Tongue (tissue), 2 donors: ENCODE data around the gene SSTR5. TPM values are rescaled to one million over a fixed set of nuclear protein-coding genes. Genes with fewer than 3 reads are reported as not detected.

Experiments used
- DNase-seq: peaks from one replicate; pipeline ENCODE4 v3.0.0-alpha.2; 2015
- total RNA-seq: library from RNA; depleted of rRNA; stranded (reverse); fragments of >200 nt; gene quantifications from one replicate; pipeline ENCODE4 v1.2.3, GENCODE V29; 2014

Gene SSTR5
- total RNA-seq, 1 donor from 2014 or later: 0.72 TPM

DNA sequence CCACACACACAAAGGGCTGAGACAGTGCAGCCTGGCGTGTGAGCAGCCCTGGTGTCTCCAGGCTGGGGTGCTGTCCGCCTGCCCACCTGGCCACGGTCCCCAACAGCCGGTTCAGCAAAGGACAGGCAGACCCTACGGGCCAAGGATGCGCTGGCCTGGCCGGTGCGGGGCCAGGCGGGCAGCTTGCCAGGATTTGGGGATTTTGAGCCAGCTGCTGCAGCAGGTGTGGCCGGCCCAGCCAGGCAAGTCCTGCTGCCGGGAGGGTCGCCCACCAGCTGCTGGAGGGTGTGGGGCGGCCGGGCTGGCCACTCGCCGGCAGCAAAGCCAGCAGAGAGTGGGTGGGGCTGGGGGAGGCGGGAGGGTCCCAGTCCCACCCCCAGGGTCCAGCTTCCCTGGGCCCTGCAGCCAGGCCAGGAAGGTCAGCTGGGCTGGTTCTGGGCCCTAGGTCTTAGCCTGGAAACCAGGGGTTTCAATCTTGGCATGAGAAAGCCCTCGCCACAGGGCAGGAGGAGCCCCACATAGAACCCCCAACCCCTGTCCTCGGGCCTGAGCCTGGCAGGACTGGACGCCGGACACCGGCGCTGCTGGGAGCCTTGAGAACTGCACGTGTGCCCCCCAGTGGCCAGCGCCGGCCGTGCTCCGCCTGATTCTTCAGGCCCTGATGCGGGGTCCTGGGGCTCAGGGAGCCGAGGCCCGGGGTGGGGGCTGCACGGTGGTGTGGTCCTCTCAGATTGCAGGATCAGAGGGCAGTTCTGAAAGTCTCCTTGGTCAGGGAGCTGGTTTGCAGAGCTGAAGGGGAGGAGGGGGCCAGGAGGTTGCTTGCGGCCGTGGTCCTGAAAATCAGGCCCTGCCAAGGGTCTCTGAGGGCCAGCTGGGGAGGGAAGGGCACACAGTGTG, 17.6 kb upstream of the SSTR5 start:
- peak; percentile 90 for DNase-seq

GRCh38 chr16:1055557-1055924, 17.0 kb upstream of the SSTR5 start:
- no peak for DNase-seq

DNA sequence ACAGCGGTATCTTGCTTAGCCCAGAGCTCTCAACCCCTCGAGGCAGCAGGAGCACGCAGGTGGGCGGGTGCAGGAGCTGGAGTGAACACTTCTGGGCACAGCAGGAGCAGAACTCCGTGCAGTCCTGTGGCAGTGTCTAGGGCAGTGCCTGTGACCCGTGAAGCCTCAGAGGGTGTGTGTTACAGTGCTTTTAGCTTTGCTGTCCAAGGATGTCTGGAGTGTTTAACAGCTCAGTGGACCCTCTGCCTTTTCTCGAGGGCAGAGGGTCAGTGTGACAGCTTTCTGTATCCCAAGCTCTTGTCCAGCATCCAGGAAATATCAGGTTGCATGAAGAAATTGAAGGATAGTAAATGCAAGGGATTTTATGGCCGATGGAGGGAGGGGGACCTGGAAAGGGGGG, 16.4 kb upstream of the SSTR5 start:
- no peak for DNase-seq

DNA sequence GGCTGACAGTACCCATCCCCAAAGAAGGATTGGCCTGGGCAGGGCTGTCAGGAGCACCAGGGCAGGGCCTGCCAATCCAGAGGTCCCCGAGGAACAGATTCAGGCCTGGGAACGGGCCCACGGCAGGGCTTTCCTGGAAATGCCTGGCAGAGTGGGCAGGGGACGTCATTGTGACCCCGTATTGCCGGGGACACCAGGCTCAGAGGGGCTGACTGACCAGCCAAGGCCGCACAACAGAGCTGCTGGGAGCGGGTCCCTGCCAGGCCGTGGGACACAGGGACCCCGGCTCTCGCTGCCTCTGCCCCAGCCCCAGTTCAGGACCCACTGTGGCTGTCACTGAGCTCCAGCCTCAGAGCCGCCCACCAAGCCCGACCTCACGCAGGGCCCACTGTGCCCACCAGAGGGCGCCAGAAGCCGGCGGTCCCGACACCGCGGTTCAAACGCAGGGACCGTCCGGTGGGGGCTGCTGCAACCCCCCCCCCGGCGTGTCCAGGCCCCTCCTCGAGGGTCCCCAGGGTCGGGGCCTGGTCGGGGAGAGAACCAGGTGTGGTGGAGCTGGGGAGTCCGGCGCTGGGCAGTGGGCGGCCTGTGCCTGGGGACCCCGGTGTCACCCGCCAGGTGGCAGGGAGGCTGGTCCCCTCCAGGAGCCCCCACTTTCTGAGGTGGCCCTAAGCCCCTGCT, 15.2 kb upstream of the SSTR5 start:
- peak; percentile 41 for DNase-seq

- no peak for DNase-seq
Observed at GRCh38 chr16:1058216-1058615, 14.3 kb upstream of the SSTR5 start.

DNA sequence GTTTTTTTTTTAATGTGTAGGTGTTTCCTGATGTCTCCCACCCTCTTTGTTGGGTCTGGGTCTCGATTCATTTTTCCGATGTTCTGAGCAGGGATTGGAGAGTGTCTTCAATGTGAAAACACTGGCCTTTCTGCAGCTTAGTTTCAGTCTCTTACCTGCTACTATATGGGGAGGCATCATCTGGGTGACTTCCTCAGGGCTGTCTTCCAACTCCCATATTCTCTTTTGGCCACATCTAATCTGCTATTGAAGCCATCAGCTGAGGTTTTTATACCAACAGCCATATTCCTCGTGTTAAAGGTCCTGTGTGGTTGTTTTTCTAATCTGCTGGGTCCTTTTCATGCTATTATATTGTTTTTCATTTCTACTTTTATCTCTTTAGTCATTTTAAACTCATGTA, 13.2 kb upstream of the SSTR5 start:
- no peak for DNase-seq

- DNase-seq: no peak
Observed at GRCh38 chr16:1060416-1061340, 11.9 kb upstream of the SSTR5 start.

DNA sequence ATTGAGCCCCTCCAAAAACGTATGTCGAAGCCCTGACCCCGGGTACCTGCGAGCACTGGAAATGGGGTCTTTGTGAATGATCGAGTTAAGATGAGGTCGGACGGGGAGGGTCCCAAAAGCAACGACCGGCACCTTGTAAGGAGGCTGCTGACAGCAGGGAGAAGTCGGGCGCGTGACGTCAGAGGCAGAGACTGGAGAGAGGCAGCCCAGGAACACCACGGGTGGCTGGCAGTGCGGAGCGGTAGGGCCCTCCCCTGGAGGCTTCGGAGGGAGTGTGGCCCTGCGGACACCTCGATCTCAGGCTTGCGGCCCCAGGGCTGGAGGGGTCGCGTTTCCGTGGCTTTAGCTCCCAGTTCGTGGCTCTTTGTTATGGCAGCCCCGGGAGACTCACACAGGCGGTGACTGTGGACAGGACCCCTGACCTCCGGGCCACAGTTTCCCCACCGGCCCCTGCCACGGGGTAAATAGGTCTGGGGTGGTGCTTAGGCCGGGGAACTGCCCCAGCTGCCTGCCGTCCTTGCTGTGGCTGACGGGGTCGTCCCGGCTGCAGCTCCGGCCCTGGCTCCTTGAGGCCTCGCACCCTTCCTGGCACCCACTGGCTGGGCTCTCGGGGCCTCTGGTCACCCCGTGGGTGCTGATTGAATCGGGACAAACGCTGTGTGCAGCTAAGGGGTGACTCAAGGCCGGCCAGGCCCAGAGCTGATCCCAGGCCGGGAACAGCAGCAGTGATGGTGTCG, 10.6 kb upstream of the SSTR5 start:
- DNase-seq: no peak

DNA sequence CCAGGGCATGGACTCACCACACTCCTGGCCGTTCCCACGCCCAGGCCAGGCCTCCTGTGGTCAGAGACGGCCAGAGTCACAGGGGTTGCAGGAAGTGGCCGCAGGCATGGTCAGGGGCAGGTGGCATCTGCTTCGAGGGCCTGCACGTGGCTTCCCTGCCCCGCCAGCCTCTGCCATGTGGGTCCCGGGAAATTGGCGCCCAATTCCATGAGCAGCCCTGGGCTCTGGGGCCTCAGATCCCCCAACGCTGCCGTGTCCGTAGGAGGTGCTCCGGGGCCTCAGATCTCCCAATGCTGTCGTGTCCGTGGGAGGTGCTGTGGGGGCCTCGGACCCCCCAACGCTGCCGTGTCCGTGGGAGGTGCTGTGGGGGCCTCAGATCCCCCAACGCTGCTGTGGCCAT, 9.7 kb upstream of the SSTR5 start:
- no peak for DNase-seq

GRCh38 chr16:1063728-1064127, 8.8 kb upstream of the SSTR5 start:
- no peak for DNase-seq

- DNase-seq: no peak
Observed at GRCh38 chr16:1065469-1066128, 6.9 kb upstream of the SSTR5 start.

- DNase-seq: no peak
Observed at GRCh38 chr16:1066584-1067172, 5.9 kb upstream of the SSTR5 start.

DNA sequence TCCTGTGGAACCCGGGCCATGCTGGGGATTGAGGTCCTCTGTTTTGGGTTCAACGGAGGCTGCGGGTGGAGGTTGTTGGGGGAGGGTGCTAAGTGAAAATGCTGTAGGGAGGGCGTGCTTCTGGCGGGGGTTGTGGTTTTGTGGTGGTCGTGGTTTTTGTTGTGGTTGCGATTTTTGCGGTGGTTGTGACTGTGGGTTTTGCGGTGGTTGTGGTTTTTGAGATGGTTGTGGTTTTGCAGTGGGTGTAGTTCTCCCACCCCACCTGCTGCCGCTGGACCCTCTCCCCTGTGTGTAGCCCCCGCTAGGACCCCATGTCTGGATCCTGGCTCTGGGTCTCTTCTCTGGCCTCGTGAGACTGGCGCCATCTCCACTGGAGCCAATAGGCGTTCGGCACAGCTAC, 4.9 kb upstream of the SSTR5 start:
- no peak for DNase-seq

DNA sequence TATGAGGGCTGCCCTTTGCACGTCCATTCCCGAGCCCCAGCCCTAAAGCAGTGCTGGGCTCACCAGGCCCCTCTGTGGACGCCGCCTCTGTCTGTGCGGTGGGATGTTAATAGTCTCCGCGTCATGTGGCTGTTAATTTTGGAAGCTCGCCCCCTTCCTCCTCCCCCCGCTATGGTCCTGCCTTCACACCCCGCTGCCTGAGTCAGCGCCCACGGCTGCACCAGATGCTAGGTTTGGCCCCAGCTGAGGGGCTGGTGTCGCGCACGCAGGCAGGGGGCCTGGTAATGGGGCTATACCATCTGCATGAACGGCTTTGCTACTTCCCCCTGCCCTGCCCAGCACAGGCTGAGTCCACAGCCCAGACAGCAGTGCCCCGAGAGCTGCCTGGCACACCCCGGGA, 4.1 kb upstream of the SSTR5 start:
- DNase-seq: no peak

DNA sequence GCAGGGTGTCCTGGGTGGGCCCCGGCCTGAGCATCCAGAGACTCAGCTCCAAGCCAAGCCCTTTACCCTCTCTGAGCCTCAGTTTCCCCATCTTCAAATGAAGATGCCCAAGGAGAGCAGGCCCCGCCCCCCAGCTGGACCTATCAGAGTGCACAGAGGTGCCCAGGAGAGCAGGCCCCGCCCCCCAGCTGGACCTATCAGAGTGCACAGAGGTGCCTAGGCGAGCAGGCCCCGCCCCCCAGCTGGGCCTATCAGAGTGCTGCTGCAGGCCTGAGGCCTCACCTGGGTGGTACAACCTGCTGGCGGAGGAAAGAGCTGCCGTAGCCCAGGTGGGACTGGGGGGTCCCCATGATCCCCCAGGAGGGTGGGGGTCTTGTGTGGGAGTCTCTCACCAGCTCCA, 3.4 kb upstream of the SSTR5 start:
- no peak for DNase-seq

DNA sequence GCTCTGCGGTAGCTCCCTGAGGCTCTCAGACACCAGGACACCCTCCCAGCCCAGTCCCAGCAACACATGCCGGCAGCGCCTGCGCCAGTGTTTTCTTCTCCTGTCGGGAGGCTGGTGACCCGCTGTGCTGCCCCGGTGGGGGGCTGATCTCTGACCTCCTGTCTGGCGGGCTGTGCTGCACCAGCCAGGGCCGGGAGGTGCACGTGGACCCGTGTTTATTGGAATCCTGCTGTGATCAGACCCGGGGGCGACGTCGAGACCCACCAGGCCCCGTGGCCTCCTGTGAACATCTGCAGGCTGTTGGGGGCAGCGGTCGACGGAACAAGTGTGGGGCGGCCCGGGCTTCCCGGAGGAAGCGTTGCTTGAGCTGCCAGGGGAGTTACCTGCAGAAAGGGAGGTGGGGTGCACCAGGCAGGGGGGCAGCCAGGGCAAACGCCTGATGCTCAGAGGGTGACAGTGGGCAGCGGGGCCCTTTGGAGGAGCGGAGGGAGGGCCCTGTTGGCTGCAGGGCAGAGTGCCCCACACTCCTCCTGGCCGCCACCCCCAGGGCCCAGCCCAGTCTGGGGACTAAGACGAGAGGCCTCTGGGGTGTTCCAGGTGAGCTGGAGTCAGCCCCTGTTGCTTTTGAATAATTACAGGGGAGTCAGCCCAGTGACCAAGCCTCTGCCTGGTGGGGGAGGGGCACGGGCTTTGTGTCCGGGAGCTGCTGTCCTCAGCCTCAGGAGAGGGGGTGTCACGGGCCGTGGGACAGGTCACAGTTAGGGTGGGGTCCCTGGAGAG, 2.3 kb upstream of the SSTR5 start:
- DNase-seq: no peak

GRCh38 chr16:1070864-1071408, 1.6 kb upstream of the SSTR5 start:
- no peak for DNase-seq

DNA sequence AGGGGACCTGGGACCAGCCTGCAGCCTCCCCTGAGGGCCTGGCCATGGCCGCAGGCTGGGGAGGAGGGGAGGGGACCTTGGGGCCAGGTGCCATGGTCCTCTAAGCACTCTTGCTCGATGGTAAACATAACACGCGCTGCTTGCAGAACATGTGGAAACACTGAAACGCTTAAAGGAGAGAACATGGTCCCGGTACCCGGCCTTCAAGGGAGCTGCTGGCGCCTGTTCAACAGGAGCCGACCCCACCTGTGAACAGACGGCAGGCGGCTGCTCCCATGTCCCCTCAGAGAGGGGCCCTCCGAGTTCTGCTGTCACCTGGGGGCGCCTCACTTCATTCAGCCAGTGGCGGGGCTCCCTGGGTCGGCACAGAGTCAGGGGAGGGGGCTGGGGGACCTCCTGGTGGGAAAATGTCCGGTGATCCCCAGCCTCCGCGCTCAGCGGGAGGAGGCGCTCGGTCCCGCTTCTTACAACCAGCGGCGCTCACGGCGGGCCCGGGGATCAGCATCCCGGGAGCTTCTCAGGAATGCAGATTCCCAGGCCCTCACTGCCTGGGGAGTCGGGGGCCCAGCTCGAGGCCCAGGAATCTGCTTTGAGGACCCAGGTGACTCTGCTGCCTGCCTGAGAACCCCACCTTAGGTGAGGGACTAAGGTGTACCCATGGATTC, 854 bp upstream of the SSTR5 start:
- no peak for DNase-seq

DNA sequence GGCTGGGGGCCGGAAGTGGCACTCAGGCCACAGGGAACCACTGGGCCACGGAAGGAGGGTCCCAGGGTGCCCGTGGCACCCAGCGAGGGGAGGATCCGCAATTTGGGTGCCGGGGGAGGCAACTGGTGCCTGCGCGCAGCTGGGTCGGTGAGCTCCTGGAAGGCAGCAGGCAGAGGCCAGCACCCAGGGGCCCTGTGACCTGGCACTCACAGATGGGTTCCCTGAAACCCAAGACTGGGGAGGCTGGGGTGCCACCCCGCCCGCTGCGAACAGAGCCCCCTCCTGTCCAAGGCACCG, 663 bp downstream of the SSTR5 start:
- no peak for DNase-seq
